GM19468 (cell line): ENCODE results near the gene PCCA.
A peak's percentile ranks its signal among the peaks of the same experiment; 100 is the strongest.

Experiments used
- ATAC-seq: cut with Tn5 transposase; IDR thresholded peaks from one replicate; pipeline ENCODE4 v1.9.1; 2021; ENCODE audit warnings: mild to moderate bottlenecking, moderate library complexity, moderate number of reproducible peaks; ENCODE audit not compliant: unreplicated experiment; ENCODE audit errors: extremely low read depth

The PCCA gene

DNA sequence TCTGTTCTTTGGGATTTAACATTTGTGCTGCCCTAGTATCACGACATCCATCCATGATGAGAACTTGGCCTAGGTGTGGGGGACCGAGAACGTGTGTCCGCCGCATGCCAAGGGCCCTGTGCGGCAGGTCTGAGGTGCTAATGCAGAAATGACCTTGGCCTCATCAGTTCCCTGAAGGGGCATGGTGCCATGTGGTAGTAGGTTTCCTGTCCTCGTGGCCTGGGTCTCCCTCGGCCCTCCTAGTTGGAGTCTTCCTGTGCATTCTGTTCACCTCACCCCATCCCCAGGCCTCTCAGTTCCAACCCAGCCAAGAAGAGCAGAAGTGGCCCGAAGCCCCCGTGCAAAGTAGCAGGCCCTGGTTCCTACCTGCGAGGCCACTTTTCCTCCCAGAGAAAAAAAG lies 439.9 kb downstream of the PCCA start:
- ATAC-seq, result no peak

DNA sequence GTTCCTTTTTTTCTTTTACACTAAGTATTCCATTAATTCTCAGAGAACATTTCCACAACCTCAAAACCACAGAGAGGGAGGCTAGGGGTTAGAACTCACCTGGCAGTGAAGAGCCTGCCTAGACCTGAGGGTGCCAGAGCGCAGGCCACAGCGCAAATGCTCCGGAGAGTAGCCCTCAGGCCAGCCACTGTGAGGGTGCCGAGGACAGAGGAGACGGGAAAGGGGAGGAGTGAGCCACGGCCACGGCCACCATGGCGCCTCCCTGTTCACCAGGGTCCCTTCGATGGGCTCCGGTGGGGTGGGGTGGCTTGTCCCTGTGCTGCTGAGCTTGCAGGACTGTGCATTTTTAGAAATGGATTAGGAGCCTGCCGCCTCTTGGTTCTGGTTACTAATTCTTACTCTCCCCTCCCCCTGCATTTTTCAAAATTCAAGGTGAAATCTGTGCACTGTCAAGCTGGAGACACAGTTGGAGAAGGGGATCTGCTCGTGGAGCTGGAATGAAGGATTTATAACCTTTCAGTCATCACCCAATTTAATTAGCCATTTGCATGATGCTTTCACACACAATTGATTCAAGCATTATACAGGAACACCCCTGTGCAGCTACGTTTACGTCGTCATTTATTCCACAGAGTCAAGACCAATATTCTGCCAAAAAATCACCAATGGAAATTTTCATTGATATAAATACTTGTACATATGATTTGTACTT lies 440.9 kb downstream of the PCCA start:
- ATAC-seq, result no peak

DNA sequence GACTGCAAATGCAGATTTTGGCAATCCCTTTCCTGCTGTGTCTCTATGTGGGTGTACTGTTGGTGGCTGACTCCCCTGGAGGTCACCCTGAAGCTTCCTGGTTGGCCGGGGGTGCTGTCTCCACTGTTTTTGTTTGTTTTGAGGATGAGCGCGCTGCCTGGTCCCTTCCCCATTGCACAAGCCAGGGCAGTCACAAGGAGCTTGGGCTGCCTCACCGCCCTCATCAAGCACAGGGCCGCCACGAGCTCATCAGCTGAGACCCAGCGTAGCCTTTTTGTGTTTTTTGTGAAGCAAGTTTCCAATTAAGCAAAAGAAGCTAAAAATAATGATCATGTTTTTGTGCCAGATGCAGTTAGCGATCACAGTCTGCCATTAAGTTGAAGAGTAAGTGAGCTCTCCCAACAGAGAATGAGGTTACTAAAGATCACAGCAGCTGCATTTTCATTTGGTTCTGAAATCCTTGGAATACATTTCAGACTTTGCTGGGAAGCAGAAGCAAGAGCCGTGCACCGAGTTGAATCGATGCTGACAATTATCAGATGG lies 441.8 kb downstream of the PCCA start:
- ATAC-seq, result no peak

DNA sequence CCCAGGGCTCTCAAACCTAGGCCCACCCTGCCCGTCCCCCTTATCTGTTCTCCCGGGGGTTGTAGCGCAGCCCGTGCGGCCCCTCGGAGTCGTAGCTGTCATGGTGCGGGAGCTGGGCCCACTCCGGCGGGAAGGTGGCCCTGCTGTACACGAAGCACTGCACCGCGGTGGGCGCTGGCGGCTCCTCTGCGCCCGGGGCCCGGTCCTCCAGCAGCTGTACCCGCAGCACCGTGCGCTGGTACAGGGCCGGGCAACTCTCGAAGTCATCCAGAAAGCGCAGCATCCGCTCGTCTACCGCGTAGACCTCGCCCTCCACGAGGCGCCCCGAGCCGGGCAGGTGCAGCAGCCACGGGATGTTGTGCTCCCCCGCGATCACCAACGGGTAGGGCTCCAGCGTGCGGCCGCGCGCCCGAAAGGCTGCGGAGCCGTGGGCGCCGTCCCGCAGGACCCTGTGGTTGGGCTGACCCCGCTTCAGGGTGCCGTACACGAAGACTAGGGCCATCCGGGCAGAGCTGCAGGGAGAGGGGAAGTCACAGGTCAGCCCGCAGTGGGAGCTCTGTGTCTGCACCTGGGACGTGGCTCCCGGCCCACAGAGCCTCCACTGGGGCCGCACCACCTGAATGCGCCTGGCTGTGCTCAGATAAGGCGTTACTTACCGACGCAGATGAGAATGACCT lies 443.3 kb downstream of the PCCA start:
- ATAC-seq, result no peak

DNA sequence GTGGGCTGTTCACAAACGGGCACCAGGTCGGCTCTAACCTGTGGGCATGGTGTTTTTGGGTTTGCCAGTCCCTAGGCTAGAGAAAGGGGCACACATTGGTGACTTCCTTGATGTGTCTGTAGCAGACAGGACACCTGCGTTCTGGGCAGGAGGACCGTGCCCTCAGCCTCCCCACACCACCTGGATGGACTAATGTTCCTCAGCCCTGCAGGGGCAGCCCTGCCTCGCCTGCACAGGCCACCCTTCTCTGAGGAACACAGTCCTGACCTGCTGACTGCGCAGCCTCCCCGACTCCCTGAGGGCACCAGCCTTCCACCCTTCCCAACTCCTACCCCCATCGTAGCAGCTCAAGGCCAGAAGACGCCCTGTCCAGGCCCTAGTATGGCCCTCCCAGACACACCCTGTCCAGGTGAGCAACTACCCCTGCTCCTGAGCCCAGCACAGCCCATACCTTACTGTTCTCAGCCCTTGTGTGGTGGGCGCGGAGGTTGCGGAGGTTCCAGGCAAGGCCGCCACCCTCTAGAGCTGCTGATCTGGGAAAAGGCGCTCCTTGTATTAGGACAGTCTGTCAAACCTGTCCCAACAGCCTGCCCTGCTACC lies 444.0 kb downstream of the PCCA start:
- ATAC-seq, result no peak

DNA sequence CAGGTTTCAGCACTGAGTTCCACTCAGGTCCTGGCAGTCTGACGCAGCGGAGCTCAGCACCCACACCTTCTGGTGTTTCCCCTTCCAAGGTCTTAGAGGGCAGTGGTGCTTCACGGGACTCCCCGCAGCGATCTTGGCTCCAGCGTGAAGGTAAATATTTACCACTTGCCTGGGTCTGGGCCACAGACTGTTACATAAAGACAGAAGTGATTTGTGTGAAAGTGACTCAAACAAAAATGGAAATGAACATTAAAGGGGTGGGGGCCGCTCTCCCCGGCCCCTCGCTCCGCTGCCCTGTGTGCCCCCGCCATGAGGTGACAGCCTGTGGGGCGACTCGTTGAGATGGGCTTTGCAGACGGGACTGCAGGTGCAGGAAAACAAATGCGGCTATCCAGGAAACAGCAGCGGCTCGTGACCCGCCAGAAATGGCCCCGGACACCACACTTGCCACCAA lies 444.7 kb downstream of the PCCA start:
- no peak for ATAC-seq

DNA sequence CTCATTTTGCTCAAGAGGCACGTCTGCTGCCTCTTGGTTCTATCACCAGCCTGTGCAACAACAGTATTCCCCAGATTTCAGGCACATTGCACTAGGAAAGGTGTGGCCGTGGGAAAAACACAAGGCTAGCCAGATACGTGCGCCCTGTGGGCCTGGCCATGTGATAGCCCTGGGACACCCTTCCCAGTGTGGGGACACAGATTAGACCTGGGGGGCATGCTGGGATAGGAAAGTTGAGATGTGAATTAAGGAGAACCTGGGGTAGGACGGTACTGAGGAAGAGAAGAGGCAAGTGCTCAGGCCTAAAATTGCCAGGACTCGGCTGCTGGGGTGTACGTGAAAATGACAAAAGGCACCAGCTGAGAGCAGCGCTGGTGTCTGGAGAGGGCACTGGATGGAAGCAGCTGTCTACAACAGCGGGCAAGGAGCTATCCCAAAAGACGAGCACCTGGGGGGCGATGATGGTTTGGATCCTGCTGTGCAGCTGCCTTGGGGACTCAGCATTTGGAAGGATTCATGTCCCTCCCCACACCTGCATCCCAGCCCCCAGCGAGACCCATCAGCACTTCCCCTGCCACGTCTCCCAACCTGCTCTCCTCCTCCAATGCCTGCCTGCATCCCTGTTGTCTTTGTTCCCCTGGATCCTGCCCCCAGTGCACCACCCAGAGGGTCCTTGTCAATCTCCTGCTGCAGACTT lies 445.4 kb downstream of the PCCA start:
- no peak for ATAC-seq

DNA sequence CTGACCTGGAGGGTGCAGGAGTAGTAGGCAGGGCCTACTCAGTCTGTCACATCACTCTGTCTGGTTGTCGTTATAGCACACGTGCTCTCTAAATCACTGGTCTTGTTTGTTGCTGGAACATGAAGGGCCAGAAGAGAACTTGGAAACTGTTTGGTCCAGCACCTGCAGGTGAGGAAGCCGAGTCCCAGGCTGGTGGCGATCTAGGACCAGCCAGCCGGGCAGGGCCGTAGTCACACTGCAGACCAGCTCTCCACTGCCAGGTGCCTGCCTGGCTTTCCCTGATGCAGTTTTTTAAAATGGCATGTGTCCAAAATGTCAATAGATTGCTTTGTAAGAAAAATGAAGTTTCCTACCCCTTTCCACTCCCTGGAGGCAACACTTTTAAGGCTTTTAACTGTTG lies 446.0 kb downstream of the PCCA start:
- ATAC-seq, result no peak

DNA sequence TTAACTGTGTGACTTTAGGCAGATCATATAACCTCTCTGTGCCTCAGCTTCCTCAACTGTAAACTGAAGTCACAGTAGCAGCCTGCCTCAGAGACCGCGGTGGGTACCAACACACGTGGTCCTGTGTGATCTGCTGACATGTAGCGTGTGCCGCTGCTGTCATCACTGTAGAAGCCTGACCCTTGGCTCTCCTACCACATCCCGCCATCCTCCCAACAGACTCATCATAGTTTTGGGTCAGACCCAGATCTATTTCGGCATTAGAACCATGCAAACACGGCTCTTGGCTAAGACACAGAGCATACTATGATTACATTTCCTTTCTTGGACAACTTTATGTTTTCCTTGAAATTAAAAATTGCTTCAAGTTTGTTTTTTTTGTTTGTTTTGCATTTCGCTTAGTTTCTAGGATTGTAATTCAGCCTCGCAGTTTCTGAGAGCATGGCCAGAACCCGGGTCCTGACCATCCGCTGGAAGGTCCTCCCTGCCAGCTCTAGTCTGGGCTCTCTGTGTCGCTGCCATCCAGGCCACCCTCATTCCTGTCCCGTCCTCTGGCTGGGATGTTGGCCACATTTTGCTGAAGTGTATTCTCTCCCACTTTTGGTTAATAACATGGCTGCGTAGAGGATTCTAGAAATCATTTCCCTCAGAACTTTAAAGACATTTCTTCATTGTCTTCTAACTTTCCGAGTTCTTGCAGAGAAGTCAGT lies 446.7 kb downstream of the PCCA start:
- no peak for ATAC-seq

DNA sequence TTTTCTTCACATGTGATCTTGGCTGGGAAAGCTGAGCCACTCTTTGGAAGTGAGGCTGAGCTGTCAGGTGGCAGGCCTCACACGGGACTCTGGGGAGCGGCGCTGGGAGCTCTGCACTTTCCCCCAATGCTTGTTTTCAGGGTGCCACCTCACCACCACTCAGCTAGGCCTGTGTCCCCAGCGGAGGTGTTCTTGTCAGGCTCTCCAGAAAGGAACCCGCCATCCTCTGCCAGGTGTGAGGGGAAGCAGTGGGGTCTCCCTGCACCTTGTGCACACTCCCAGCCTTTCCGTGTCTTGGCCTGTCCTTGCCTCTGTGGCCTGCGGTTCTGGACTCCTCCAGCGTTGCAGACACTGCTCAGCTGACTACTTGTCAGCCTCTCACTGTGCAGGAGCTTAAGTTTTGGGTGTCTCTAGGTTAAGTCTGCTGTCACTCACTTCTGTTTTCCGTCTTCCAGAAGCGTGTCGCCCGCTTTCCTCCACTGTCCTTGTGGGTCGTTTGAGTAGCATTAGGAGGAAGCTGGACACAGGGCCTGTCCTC lies 447.8 kb downstream of the PCCA start:
- no peak for ATAC-seq

DNA sequence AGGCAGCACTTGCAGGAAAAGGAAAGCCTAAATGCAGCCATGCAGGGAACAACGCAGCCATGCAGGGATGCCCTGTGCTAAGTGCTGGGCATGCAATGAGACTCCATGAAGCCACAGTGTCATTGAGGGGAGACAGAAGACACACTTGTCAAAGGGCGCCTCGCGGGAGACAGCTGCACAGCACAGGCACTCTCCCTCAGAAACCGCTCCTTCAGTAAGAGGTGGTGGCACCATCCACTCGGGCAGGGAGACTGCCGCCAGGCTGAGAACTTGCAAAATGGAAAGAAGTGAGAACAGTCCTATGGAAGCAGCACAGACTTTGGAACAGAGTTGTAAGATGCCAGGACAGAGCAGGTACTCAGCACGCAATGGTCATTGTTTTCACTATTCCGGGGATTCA lies 448.6 kb downstream of the PCCA start:
- ATAC-seq, result no peak

DNA sequence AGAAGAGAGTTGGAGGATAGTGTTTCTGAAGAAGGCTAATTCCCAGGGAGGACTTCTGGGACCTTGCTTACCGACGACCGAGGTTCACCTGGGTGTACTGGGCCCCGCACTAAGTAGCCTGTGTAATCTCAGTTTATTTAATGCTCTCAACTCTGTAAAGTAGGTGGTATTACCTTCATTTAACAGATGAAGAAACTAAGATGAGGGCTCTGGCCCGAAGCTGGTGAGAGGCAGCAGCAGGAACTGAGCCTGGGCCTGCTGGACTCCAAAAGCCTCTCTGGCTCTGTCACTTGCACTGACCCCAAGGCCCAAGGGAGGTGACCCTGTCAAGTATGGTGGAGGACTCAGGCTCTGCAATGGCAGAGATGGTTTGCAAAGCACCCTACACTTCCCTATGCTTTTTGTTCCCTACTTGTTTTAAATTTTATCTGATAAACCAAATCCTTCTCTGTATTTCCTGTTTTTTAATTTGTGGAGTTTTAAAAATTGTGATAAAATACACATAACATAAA lies 449.1 kb downstream of the PCCA start:
- ATAC-seq, result no peak

DNA sequence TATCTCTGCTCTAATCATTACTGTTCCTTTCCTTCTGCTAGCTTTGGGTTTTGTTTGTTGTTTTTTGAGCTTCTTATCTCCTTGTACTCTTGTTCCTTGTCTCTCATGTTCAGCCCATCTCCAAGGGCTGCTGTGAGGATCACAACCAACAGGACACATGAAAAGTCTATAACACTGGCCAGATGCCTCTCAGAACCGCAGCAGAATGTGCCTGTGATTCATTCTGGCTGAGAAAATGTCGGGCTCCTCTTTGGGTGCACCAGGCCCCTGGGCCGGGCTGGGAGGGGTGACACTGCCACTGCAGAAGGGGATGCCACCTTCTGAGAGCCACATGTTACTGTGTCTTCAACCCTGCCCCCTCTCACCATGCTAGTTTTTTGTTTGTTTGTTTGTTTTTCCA lies 451.7 kb downstream of the PCCA start:
- no peak for ATAC-seq

DNA sequence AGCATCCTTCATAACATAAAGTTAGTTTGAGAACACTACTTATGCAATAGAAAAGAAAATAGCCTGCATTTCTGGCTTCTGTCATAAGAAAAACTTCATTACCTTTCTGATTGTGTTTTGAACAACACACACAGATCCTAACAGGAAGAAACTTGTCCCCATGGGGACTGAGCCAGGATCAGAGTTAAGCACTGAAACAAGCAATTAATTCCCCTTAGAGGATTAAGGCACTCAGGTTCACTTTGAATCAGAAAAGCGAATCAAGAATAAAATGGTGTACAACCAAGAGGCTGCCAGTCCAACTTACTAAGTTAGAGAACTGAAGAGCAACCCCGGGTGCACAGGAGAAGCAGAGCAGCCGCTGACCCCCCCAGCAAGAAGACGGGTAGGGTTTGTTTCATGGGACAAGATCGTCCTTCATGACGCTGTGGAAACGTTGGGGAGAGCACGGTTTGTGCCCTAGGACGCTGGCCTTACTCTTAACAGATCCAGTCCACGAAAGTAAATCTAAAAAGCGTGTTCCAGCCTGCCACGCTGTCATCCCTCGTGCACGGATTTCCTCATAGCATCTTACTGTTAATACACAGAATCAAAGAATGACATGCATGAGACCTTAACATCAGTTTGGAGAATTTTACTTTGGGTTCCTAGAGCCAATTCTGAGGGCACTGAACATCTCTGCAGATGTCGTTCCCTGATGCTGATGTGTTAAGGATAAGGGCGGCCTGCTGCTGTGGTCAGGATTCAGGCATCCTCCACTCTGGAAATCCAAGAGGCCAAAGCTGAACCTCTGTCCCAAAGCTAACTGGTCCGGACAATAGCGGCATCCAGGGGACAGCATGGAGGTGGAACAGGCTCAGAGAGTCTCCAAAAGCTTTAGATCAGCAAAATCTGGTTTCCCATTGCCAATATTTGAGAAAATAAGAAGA lies 453.3 kb downstream of the PCCA start:
- ATAC-seq, result no peak

DNA sequence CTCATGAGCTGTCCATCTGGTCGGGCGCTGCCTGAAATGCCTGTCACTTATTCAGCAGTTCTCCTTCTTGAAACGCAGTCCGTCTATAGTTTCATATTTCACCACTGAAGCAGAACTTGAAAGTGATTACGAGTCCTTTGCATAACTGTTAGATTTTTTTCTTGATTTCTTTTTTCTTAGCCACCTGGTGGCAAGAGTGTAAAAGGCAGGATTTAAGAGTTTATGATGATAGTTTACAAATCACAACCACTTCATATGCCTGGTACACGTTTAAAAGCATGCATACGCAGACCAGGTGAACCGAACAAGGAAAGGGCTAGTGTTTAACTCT lies 453.9 kb downstream of the PCCA start:
- peak; percentile 95 for ATAC-seq

DNA sequence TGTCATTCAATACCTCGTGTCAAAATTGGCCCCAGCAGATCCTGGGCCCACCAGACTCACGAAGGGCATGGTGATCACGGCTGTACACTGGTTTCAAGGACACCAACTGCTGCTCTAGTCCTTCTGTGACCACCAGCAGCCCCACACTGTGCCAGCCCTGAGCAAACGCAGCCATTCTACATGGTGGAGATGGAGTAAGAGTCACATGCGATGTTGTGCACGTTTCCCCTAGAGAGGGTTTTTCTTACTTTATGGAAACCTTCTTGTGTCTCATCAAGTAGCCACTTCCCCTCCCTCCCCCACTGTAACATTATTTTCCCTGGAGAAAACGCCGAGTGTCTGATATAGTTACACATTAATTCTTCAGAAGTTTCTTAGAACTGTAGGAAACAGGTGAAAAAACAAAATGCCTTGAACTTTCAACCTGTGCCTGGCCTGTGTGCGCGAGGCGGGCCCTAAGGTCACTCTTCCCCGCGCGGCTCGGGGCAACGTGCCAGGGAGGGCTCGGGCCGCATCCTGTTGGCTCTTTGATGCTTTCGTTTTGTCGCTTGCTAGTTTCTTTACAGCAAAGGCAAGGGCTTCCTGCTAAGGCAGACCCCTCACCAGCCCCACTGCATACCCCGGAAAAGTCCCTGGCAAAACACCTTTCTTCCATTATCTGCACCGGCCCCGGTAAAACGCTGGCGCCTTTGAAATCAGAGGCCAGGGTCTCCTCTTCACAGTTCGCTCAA lies 455.1 kb downstream of the PCCA start:
- no peak for ATAC-seq

DNA sequence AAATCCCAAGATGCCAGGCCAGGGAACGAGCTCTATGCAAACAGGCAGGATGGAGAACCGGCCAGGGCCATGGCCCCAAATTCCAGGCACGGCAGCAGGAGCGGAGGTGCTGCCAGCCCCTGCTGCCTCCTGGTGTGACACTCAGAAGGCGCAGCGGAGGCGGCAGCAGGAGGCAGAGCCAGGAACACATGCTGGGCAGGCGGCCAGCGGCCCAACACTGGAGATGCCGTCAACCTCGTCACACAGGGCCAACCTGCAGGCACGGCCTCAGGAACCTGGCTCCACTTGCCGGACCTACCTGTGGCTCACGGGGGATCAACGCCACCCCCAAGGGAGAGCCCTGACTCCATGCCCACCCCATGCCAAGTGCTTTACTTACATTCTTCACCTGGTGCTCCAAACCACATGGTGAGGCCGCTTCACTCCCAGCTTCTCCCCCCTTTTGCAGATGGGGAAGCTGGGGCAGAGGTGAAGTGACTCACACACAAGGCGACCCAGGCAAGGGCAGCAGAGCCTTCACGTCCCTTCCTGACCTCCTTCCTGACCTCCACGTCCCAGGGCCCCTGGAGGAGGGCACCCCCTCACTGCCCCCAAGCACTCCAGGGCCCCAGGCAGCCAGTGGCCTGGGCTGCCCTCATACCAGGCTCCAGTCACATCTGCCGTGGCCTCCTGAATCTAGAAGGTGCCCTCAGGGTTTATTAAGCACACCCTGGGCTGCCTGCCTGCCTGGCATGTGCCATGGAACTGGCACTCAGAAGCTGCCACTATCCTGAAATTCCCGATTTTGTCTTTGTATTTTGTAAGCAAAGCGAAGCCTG lies 456.2 kb downstream of the PCCA start:
- ATAC-seq, result no peak
